HFF-Myc (cell line): ENCODE results near the gene OTOP3.

ENCODE experiments used
- DNase-seq: peaks from one replicate; pipeline ENCODE4 v3.0.0-alpha.2; 2011; ENCODE audit warnings: low read depth; ENCODE audit errors: extremely low read depth
- H3K4me3 ChIP-seq: replicated peaks from 2 replicates; pipeline ENCODE4 v1.5.1; 2011; ENCODE audit warnings: low read depth, mild to moderate bottlenecking, control low read depth, low read length
- TF ChIP-seq, protein P1 (sequence below): IDR thresholded peaks from 2 replicates; pipeline ENCODE4 v1.5.1; 2012; ENCODE audit warnings: mild to moderate bottlenecking, low read depth, low read length, control low read depth; ENCODE audit errors: missing control alignments

The OTOP3 gene

DNA sequence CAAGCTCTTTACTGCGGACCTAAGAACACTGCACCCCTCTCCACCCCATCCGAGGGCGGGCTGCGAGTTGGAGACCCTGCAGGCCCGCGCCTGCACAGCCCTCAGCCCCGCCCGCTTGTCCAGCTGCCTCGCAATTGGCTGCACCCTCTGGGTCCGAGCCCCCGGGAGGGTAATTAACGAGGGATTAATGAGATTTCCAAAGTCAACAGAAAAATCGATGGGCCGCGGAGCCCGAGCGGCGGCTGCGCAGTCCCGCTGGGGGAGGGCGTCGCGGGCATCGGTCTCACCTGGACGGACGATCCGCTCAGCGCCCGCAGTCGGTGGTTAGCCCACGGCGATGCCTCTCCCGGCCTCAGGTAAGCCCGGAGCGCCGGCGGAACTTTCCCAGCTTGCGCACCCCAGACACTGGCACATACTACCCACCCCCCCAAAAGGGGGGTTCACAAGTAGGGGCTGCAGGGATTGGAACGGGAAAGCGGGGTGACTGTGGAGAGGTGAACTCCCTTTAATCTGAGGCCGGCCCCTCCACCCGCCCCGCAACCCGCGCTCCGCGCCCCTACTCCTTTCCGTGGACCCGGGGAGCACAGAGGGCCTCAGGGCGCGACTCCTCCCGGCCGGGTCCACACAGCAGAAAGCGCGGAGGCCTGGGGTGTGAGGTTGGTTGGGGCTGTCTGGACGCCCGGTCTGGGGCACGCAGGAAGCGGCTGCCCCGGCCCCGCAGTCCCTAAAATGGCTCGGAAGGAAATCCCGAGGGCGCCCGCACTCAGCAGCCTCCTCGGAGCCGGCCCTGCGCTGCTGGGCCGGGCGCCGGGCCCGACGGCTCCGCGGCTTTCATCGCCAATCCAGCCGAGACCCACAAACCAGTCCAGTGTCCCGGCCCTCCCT is at the start of gene OTOP3:
Gene OTOP3 (plus strand): TSS at position 314 of the 885 bp plus-strand sequence. CDS start 24 bp downstream, at position 338.
- TF ChIP-seq, protein P1, sequence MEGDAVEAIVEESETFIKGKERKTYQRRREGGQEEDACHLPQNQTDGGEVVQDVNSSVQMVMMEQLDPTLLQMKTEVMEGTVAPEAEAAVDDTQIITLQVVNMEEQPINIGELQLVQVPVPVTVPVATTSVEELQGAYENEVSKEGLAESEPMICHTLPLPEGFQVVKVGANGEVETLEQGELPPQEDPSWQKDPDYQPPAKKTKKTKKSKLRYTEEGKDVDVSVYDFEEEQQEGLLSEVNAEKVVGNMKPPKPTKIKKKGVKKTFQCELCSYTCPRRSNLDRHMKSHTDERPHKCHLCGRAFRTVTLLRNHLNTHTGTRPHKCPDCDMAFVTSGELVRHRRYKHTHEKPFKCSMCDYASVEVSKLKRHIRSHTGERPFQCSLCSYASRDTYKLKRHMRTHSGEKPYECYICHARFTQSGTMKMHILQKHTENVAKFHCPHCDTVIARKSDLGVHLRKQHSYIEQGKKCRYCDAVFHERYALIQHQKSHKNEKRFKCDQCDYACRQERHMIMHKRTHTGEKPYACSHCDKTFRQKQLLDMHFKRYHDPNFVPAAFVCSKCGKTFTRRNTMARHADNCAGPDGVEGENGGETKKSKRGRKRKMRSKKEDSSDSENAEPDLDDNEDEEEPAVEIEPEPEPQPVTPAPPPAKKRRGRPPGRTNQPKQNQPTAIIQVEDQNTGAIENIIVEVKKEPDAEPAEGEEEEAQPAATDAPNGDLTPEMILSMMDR, result no peak
- DNase-seq, result no peak
- no peak within 1 kb of the TSS for H3K4me3 ChIP-seq

GRCh38 chr17:74888469-74888868 is 47.2 kb upstream of the OTOP3 start:
- TF ChIP-seq, protein P1, result no peak
- no peak for DNase-seq
- H3K4me3 ChIP-seq, result no peak overlapping the region

- TF ChIP-seq, protein P1, result no peak
- H3K4me3 ChIP-seq, result no peak overlapping the region
- DNase-seq, result no peak
Measured at GRCh38 chr17:74890554-74890953, 45.1 kb upstream of the OTOP3 start.

- DNase-seq, result no peak
- TF ChIP-seq, protein P1, result no peak
- no peak overlapping the region for H3K4me3 ChIP-seq
Measured at GRCh38 chr17:74892013-74892841, 43.5 kb upstream of the OTOP3 start.

GRCh38 chr17:74892974-74893911 is 42.5 kb upstream of the OTOP3 start, which contains the start of gene FADS6:
FADS6 (minus strand) TSS chr17:74893633; CDS start chr17:74893595, 38 bp downstream.
- TF ChIP-seq, protein P1, result no peak
- H3K4me3 ChIP-seq, result no peak within 1 kb of the TSS
- no peak for DNase-seq
